Ishikawa (cell line): ENCODE data around the gene KIF3C.

Source experiments
- EP300 ChIP-seq: IDR thresholded peaks from 2 replicates; pipeline ENCODE4 v1.6.1; 2012; ENCODE audit warnings: borderline replicate concordance
- MAX ChIP-seq: IDR thresholded peaks from 2 replicates; pipeline ENCODE4 v1.6.1; 2012
- NFIC ChIP-seq: IDR thresholded peaks from 2 replicates; pipeline ENCODE4 v1.6.1; 2012
- TAF1 ChIP-seq: IDR thresholded peaks from 2 replicates; pipeline ENCODE4 v1.6.1; 2012; ENCODE audit warnings: low read depth, mild to moderate bottlenecking
- TEAD4 ChIP-seq: IDR thresholded peaks from 2 replicates; pipeline ENCODE4 v1.6.1; 2012

DNA sequence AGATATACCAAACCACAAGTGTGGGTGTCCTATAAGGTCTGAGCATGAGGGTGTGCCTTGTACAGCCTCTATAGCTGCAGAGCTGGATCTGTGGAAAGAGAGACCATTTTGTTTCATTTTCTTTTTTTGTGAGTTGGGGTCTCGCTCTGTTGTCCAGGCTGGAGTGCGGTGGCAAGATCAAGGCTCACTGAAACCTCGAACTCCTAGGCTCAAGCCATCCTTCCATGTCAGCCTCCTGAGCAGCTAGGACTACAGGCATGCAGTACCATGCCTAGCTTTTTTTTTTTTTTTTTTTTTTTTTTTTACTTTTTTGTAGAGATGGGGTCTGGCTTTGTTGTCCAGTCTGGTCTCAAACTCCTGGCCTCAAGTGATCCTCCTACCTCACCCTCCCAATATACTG lies 10.7 kb downstream of the KIF3C start:
- TF ChIP-seq TAF1, result no peak
- no peak for TF ChIP-seq MAX
- no peak for TF ChIP-seq NFIC
- TF ChIP-seq TEAD4, result no peak
- TF ChIP-seq EP300, result no peak
